Adrenal gland (tissue), 12 donors: Measurements from ENCODE around the gene ARHGAP26. TPM values are rescaled to one million over a fixed set of nuclear protein-coding genes. Genes with fewer than 3 reads are reported as not detected.

Source experiments
- DNase-seq, 7 donors: peaks; one replicate each; pipeline ENCODE4 v3.0.0-alpha.2; 2019 to 2020
- H3K27ac ChIP-seq, 5 donors: fragments of 200-600 bp; sonication (generic) in 4 of 5; 1 replicate in 3 of 5; 2 replicates in 2 of 5; pipeline versions ENCODE4 v1.5.1 to v1.8.0; 2016 to 2020; ENCODE audit warnings: mild to moderate bottlenecking in 1 of 5
- H3K27me3 ChIP-seq: fragments of 200-600 bp; 2 replicates; pipeline ENCODE4 v1.8.0; 2021
- H3K36me3 ChIP-seq, 2 donors: fragments of 200-600 bp; replicated peaks in 1 of 2; 1 replicate in 1 of 2; 2 replicates in 1 of 2; pipeline versions ENCODE4 v1.5.1 to v1.8.0; 2018 to 2022
- H3K4me1 ChIP-seq, 2 donors: fragments of 200-600 bp; replicated peaks in 1 of 2; 1 replicate in 1 of 2; 2 replicates in 1 of 2; pipeline versions ENCODE4 v1.5.1 to v1.8.0; 2018 to 2021
- H3K4me3 ChIP-seq, 4 donors: fragments of 200-600 bp; sonication (generic) in 3 of 4; one replicate each; pipeline ENCODE4 v1.5.1; 2016 to 2018
- H3K9me3 ChIP-seq, 3 donors: fragments of 200-600 bp; sonication (generic) in 1 of 3; replicated peaks in 1 of 3; 1 replicate in 2 of 3; 2 replicates in 1 of 3; pipeline versions ENCODE4 v1.5.1 to v1.8.0; 2016 to 2021
- POLR2A ChIP-seq, 2 donors: fragments of 450-650 bp; IDR thresholded peaks; one replicate each; pipeline ENCODE4 v1.6.1; 2017; ENCODE audit warnings: antibody characterized with exemption in 2 of 2, mild to moderate bottlenecking in 2 of 2, moderate library complexity in 1 of 2
- WGBS, 4 donors: extraction: QIAGEN DNeasy Blood & Tissue Kit in 2 of 4; methylation state at CpG; one replicate each; pipeline versions ENCODE4 v1.1.5 to v1.1.7; 2013 to 2017; 5-methylcytosine and 5-hydroxymethylcytosine counted together
- intact Hi-C, 2 donors: fragments of 100-400 bp; cut with DNase I; formaldehyde crosslinking; loops; one replicate each; pipeline versions ENCODE4 v1.14.1 to v1.15.0; 2022 to 2023
- polyA plus RNA-seq, 3 donors: library from polyadenylated mRNA; stranded (reverse); fragments of 200-250 nt in 2 of 3; fragments of 350-450 nt in 1 of 3; fragmentation: Illumina TruSeq in 1 of 3; extraction: RNeasy Lipid Tissue Mini Kit (QIAGEN cat#74804) in 1 of 3; gene quantifications; one replicate each; pipeline ENCODE4 v1.2.3, GENCODE V29; 2013 to 2014
- total RNA-seq, 9 donors: library from RNA; depleted of rRNA in 4 of 9; stranded (reverse); fragments of >200 nt in 4 of 9; fragments of 120-200 nt in 1 of 9; fragmentation: NEBNext Ultra II Directional in 1 of 9; extraction: Animal tissue kit (Norgen Biotek cat#: 25700) in 1 of 9; gene quantifications; one replicate each; pipeline versions ENCODE4 v1.1.0 to v1.2.4, GENCODE V29; 2013 to 2023
- TF ChIP-seq, protein P1 (sequence below), 6 experiments: fragments of 450-650 bp in 4 of 6; fragments of 200-600 bp in 2 of 6; sonication (generic) in 1 of 6; IDR thresholded peaks; 1 replicate in 5 of 6; 2 replicates in 1 of 6; pipeline versions ENCODE4 v1.5.1 to v1.8.0; 2016 to 2021; ENCODE audit warnings: antibody characterized with exemption in 6 of 6, mild to moderate bottlenecking in 2 of 6, moderate library complexity in 1 of 6
- donor health status: healthy with polysubstance abuse.
- donor health status: Bipolar disorder and iron deficiency.
- donor health status: DM: yes; HTN: yes; CAD: no.
- donor health status: DM: no; HTN: no; CAD: no.
- donor health status: DM: no; HTN: no; CAD: no.
- donor health status: DM: yes; HTN: yes; CAD: no.

ARHGAP26 gene
- total and polyA plus RNA-seq, 12 donors: 3.0 to 21.7 (median 10.8) TPM

DNA sequence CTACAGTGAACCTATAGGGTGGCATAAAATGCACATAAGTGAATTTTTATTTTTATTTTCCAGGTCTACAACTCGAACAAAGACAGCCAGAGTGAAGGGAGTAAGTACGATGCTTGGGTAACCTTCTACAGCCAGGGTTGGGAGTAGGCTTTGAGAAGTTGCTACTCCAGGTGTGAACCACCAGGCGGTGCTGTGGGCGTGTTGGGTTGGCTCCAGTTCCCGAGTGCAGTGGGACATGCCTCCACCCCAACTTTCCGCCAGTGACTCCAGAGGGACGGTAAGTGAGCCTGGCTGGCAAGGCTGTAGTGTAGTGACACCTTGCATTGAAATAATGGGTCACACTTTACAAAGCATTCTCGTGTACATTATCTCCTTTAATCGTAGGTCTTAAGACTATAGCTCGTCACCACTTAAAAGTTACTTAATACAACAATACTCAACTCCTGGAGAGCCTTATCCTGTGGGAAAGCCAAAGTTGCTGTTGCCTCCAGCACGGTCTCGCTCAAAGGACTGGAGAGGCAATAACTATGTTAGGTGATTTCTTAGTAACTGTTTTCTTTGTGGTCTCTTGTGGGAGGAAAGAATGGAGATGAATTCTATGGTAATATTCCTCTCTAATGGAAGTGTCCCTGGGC, 244.0 kb downstream of the ARHGAP26 start:
- intact Hi-C loops: loop anchor here in 1 of 2 donors (5.0 kb wide), 1 partner anchor 808 kb away; no protein-coding TSS in a partner anchor
- WGBS, 4 donors: 79 to 80% (median 79%) methylated on average over 12 of the region's 12 CpGs
- Histone ChIP-seq H3K27ac (no peak overlapping the region), H3K4me3 (no peak overlapping the region), H3K36me3 (no peaks in the 10 kb centered on the region), H3K4me1 (peaks cover 0 to 9% of the 10 kb centered on the region in 2 donors), H3K9me3 (no peaks in the 10 kb centered on the region), H3K27me3 (no peaks in the 10 kb centered on the region)
- TF ChIP-seq, protein P1, sequence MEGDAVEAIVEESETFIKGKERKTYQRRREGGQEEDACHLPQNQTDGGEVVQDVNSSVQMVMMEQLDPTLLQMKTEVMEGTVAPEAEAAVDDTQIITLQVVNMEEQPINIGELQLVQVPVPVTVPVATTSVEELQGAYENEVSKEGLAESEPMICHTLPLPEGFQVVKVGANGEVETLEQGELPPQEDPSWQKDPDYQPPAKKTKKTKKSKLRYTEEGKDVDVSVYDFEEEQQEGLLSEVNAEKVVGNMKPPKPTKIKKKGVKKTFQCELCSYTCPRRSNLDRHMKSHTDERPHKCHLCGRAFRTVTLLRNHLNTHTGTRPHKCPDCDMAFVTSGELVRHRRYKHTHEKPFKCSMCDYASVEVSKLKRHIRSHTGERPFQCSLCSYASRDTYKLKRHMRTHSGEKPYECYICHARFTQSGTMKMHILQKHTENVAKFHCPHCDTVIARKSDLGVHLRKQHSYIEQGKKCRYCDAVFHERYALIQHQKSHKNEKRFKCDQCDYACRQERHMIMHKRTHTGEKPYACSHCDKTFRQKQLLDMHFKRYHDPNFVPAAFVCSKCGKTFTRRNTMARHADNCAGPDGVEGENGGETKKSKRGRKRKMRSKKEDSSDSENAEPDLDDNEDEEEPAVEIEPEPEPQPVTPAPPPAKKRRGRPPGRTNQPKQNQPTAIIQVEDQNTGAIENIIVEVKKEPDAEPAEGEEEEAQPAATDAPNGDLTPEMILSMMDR (IDR thresholded peaks at IDR 0.05): peak in 5 of 6 experiments; percentile 17 to 59 (median 34)
- no peak for TF ChIP-seq POLR2A (IDR thresholded peaks at IDR 0.05)
- peak in 4 of 7 donors; percentile 16 to 51 (median 32) for DNase-seq

DNA sequence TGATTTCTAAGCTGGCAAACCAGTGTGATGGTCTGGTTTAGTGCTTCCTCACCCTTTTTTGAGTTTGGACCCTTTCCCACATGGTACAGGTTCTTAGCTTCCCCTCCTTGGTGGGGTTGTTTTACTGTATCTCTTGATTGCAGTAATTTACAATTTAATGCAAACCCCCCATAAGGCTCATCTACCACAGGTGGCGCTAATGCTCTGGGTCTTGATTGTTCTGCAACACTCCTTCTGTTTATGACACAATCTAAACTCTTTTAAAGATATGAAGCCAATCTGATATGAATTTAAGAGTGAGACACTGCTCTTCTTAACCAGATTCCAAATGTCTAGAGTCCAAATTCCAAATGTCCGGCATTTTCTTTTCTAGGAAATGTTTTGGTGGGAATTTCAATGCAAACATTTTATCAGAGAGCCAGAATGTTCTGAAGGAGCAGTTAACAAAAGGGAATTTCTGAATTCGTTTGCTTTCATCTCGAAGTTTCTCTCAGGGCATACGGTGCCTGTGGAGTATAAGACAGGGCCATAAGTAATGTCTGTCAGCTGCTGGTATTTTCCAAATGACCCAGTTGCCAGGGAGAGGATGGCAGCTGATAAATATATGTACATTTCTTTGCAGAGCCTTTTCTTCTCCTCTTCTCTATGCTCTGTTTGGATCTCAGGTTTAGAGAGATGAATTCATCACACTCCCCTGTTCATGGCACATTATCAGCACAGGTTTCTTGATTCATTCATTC, 246.8 kb downstream of the ARHGAP26 start:
- intact Hi-C loops: no loop called here
- Histone ChIP-seq H3K36me3 (no peaks in the 10 kb centered on the region), H3K27ac (no peak overlapping the region), H3K4me1 (peaks cover 0 to 7% of the 10 kb centered on the region in 2 donors), H3K27me3 (no peaks in the 10 kb centered on the region), H3K4me3 (no peak overlapping the region), H3K9me3 (no peaks in the 10 kb centered on the region)
- 67 to 75% (median 72%) methylated on average over 5 of the region's 5 CpGs for WGBS, 4 donors
- peak; percentile 35 to 70 (median 63) for DNase-seq
- TF ChIP-seq, protein P1 (IDR thresholded peaks at IDR 0.05): peak; percentile 36 to 66 (median 58)
- TF ChIP-seq POLR2A (IDR thresholded peaks at IDR 0.05): no peak

DNA sequence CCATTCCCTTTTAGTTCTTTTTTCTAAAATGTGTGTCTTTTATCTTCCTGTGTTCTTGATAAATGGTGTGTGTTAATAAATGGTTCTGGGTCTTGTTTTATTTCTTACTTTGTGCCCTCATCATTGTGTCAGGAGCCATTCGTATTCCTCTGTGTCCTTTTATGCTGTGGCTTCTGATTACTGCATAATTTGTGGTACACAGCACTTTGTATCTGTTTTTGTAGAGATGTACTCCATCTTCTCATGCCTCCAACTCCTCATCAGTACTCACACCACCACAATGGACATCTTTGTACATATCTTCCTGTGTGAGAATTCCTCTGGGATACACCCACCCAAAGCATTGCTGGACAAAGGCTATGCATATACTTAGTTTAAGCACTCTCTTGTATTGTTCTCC, 247.4 kb downstream of the ARHGAP26 start:
- Histone ChIP-seq H3K4me1 (peaks cover 0 to 8% of the 10 kb centered on the region in 2 donors), H3K27ac (no peak overlapping the region), H3K9me3 (no peaks in the 10 kb centered on the region), H3K4me3 (no peak overlapping the region), H3K27me3 (no peaks in the 10 kb centered on the region), H3K36me3 (no peaks in the 10 kb centered on the region)
- TF ChIP-seq, protein P1 (IDR thresholded peaks at IDR 0.05): no peak
- no peak for TF ChIP-seq POLR2A (IDR thresholded peaks at IDR 0.05)
- intact Hi-C loops: no loop called here
- DNase-seq: no peak
- 74 to 86% (median 80%) methylated on average over 1 of the region's 1 CpG for WGBS, 4 donors

DNA sequence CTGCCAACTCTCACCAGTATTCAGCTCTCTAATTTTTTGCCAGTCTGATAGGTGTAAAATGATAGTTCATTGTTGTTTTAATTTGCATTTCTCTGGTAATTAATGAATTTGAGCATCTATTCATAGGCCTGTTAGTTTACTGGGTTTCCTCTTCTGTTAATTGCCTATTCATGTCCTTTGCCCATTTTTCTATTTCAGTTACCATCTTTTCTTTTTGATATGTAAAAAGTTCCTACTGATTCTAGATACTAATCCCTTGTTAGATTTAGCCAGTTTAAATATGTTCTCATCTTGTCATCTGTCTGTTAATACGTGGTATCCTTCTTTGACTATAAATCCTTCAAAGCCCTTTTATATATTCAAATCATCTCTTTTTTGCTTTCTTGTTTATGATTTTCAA, 247.8 kb downstream of the ARHGAP26 start:
- WGBS, 4 donors: 90 to 100% (median 99%) methylated on average over 1 of the region's 1 CpG
- no peak for DNase-seq
- Histone ChIP-seq H3K27me3 (no peaks in the 10 kb centered on the region), H3K36me3 (no peaks in the 10 kb centered on the region), H3K27ac (no peak overlapping the region), H3K4me1 (peaks cover 0 to 12% of the 10 kb centered on the region in 2 donors), H3K9me3 (no peaks in the 10 kb centered on the region), H3K4me3 (no peak overlapping the region)
- intact Hi-C loops: no loop called here
- no peak for TF ChIP-seq POLR2A (IDR thresholded peaks at IDR 0.05)
- TF ChIP-seq, protein P1 (IDR thresholded peaks at IDR 0.05): no peak
